HCT116 (cell line): ENCODE results near the gene SPDYE2B. TPM values are rescaled to one million over a fixed set of nuclear protein-coding genes. Genes with fewer than 3 reads are reported as not detected.
"Not testable (repeated sequence)": the region's sequence is repeated elsewhere in the genome, so short reads cannot be mapped to it uniquely, and the experiment has no call there.

Experiments used
- ATAC-seq: fragments of 200-7000 bp; cut with Tn5 transposase; 2 replicates; pipeline ENCODE4 v1.9.1; 2020; ENCODE audit warnings: mild to moderate bottlenecking, moderate library complexity
- BruUV-seq: library from RNA; stranded (reverse); fragments of 400-500 nt; replicated peaks from 2 replicates; lab custom pipeline; 2021; lab: Mats Ljungman, UMichigan
- CTCF ChIA-PET: fragments of 300-600 bp; sonication (Branson Sonifier 250); formaldehyde crosslinking; loops from one replicate; lab custom pipeline; 2021; ENCODE audit warnings: antibody characterized with exemption; lab: Charles Lee
- POLR2A ChIA-PET: fragments of 300-600, 350-600 bp; sonication (Branson Sonifier 250); formaldehyde crosslinking; loops from one replicate; lab custom pipeline; 2021; ENCODE audit warnings: antibody characterized with exemption; lab: Charles Lee
- RAD21 ChIA-PET, 2 experiments: fragments of 300-600 bp; sonication (Branson Sonifier 250); formaldehyde crosslinking; loops; one replicate each; lab custom pipeline; 2023; ENCODE audit warnings: low total read pairs in 2 of 2; ENCODE audit not compliant: uncharacterized antibody in 2 of 2, unreplicated experiment in 2 of 2, low non-redundant PET in 1 of 2; lab: Charles Lee
- DNase-seq: peaks from one replicate; pipeline ENCODE4 v3.0.0-alpha.2; 2010; ENCODE audit warnings: low read depth, low spot score
- H2AFZ ChIP-seq: fragments of 200-600 bp; shearing (Covaris generic), sonication (generic); 2 replicates; pipeline ENCODE4 v1.6.1; 2017; ENCODE audit warnings: low read depth, mixed run types, mixed read lengths, antibody characterized with exemption, low read length; ENCODE audit not compliant: poor library complexity, severe bottlenecking
- H3K27ac ChIP-seq: 2 replicates; pipeline ENCODE4 v1.5.1; 2012; ENCODE audit warnings: low read depth, low read length
- H3K27me3 ChIP-seq: fragments of 200-600 bp; sonication (generic); 2 replicates; pipeline ENCODE4 v1.6.1; 2016; ENCODE audit warnings: mixed run types, low read length, mixed read lengths; ENCODE audit not compliant: insufficient read depth
- H3K36me3 ChIP-seq, 2 experiments: fragments of 200-500 bp in 1 of 2; fragments of 200-600 bp in 1 of 2; sonication (Bioruptor generic) in 1 of 2; sonication (generic) in 1 of 2; 2 replicates each; pipeline versions ENCODE4 v1.5.1 to v1.6.1; 2014 to 2016; ENCODE audit warnings: low read length in 2 of 2, inconsistent platforms in 1 of 2, mixed read lengths in 1 of 2, mixed run types in 1 of 2; ENCODE audit not compliant: insufficient read depth in 2 of 2, control insufficient read depth in 1 of 2
- H3K4me1 ChIP-seq, 2 experiments: fragments of 200-600 bp in 1 of 2; sonication (generic) in 1 of 2; 2 replicates each; pipeline versions ENCODE4 v1.5.1 to v1.6.1; 2012 to 2017; ENCODE audit warnings: low read length in 2 of 2, inconsistent platforms in 1 of 2, mild to moderate bottlenecking in 1 of 2, mixed read lengths in 1 of 2, mixed run types in 1 of 2, moderate library complexity in 1 of 2; ENCODE audit not compliant: insufficient read depth in 2 of 2, control insufficient read depth in 1 of 2
- H3K4me2 ChIP-seq: fragments of 200-600 bp; sonication (generic); 2 replicates; pipeline ENCODE4 v1.6.1; 2017; ENCODE audit warnings: mixed run types, low read length, mixed read lengths
- H3K4me3 ChIP-seq, 2 experiments: fragments of 200-600 bp in 1 of 2; sonication (generic) in 1 of 2; replicated peaks in 1 of 2; 2 replicates each; pipeline ENCODE4 v1.5.1; 2011 to 2016; ENCODE audit warnings: low read length in 2 of 2, control low read depth in 1 of 2, low read depth in 1 of 2, mild to moderate bottlenecking in 1 of 2, mixed read lengths in 1 of 2, mixed run types in 1 of 2
- H3K79me2 ChIP-seq: fragments of 200-600 bp; sonication (generic); 2 replicates; pipeline ENCODE4 v1.6.1; 2017; ENCODE audit warnings: mild to moderate bottlenecking, mixed run types, low read length, moderate library complexity, mixed read lengths; ENCODE audit not compliant: insufficient read depth
- H3K9ac ChIP-seq: fragments of 200-600 bp; sonication (generic); 2 replicates; pipeline ENCODE4 v1.6.1; 2016; ENCODE audit warnings: low read length, mixed read lengths
- H3K9me2 ChIP-seq: fragments of 200-600 bp; sonication (generic), shearing (Covaris generic); 2 replicates; pipeline ENCODE4 v1.6.1; 2017; ENCODE audit warnings: mixed run types, mild to moderate bottlenecking, moderate library complexity; ENCODE audit not compliant: insufficient read depth
- H3K9me3 ChIP-seq, 2 experiments: fragments of 200-500 bp in 1 of 2; fragments of 200-600 bp in 1 of 2; sonication (Bioruptor generic) in 1 of 2; sonication (generic) in 1 of 2; 2 replicates each; pipeline ENCODE4 v1.6.1; 2014 to 2017; ENCODE audit warnings: low read length in 2 of 2, mixed read lengths in 2 of 2, inconsistent platforms in 1 of 2, low read depth in 1 of 2, mild to moderate bottlenecking in 1 of 2, mixed run types in 1 of 2, moderate library complexity in 1 of 2; ENCODE audit not compliant: control insufficient read depth in 1 of 2, insufficient read depth in 1 of 2
- H4K20me1 ChIP-seq: fragments of 200-600 bp; sonication (generic), shearing (Covaris generic); 2 replicates; pipeline ENCODE4 v1.6.1; 2017; ENCODE audit warnings: mixed run types, mild to moderate bottlenecking, moderate library complexity; ENCODE audit not compliant: insufficient read depth
- intact Hi-C: fragments of 100-400 bp; cut with micrococcal nuclease; formaldehyde crosslinking; loops from 2 replicates; pipeline ENCODE4 v1.10.0; 2022
- total RNA-seq: library from RNA; stranded (reverse); gene quantifications from one replicate; pipeline ENCODE4 v1.2.1, GENCODE V29; 2021; ENCODE audit not compliant: unreplicated experiment

Gene SPDYE2B
- total RNA-seq, 1 experiment from 2014 or later, result not detected

- BruUV-seq, H3K4me2 ChIP-seq, H3K79me2 ChIP-seq, H3K27ac ChIP-seq, H4K20me1 ChIP-seq, intact Hi-C loops, POLR2A ChIA-PET, DNase-seq, H3K9me2 ChIP-seq, CTCF ChIA-PET, H3K27me3 ChIP-seq, H3K36me3 ChIP-seq, H2AFZ ChIP-seq, H3K9ac ChIP-seq, H3K9me3 ChIP-seq, ATAC-seq, H3K4me3 ChIP-seq, H3K4me1 ChIP-seq, RAD21 ChIA-PET: not testable (repeated sequence)
Observed at GRCh38 chr7:102609734-102610133, 40.4 kb upstream of the SPDYE2B start.

GRCh38 chr7:102610441-102610840, 39.7 kb upstream of the SPDYE2B start:
- H3K4me1 ChIP-seq, H3K4me3 ChIP-seq, H3K27me3 ChIP-seq, H4K20me1 ChIP-seq, H3K27ac ChIP-seq, ATAC-seq, DNase-seq, intact Hi-C loops, H3K9ac ChIP-seq, H3K9me2 ChIP-seq, H3K9me3 ChIP-seq, POLR2A ChIA-PET, RAD21 ChIA-PET, CTCF ChIA-PET, H3K79me2 ChIP-seq, H2AFZ ChIP-seq, H3K36me3 ChIP-seq, H3K4me2 ChIP-seq: not testable (repeated sequence)
- BruUV-seq, result TSS peak; percentile 32

GRCh38 chr7:102611013-102611674, 39.0 kb upstream of the SPDYE2B start:
- H2AFZ ChIP-seq, H3K9me3 ChIP-seq, H3K9ac ChIP-seq, POLR2A ChIA-PET, BruUV-seq, H3K4me2 ChIP-seq, H3K27me3 ChIP-seq, H3K4me3 ChIP-seq, H3K36me3 ChIP-seq, H3K79me2 ChIP-seq, intact Hi-C loops, RAD21 ChIA-PET, DNase-seq, H3K27ac ChIP-seq, H3K9me2 ChIP-seq, H4K20me1 ChIP-seq, CTCF ChIA-PET, H3K4me1 ChIP-seq: not testable (repeated sequence)
- ATAC-seq, result peak; percentile 88

- H3K27ac ChIP-seq, H3K4me2 ChIP-seq, POLR2A ChIA-PET, H3K4me3 ChIP-seq, H3K79me2 ChIP-seq, RAD21 ChIA-PET, BruUV-seq, CTCF ChIA-PET, H3K9me3 ChIP-seq, H3K27me3 ChIP-seq, H3K9ac ChIP-seq, ATAC-seq, H3K4me1 ChIP-seq, H3K9me2 ChIP-seq, intact Hi-C loops, H4K20me1 ChIP-seq, H3K36me3 ChIP-seq, H2AFZ ChIP-seq, DNase-seq: not testable (repeated sequence)
Observed at GRCh38 chr7:102611675-102612325, 38.3 kb upstream of the SPDYE2B start.
